ENCODE results near the gene MUC7.

Gene MUC7

GRCh38 chr4:70504733-70505132, 32.7 kb downstream of the MUC7 start:
- no peak for TF ChIP-seq EZH2 (IDR thresholded peaks at IDR 0.05; ENCODE audit: borderline replicate concordance, low read depth, low read length, severe bottlenecking)
- TF ChIP-seq CTCF (IDR thresholded peaks at IDR 0.05; ENCODE audit: borderline replicate concordance, extremely low read depth, low read length, poor library complexity, severe bottlenecking): no peak
- Histone ChIP-seq H3K79me2 (ENCODE audit: insufficient read depth, low read length) (no peaks in the 10 kb centered on the region), H3K4me1 (ENCODE audit: insufficient read depth, low read length) (no peaks in the 10 kb centered on the region), H3K27me3 (ENCODE audit: insufficient read depth, low read length, poor library complexity) (no peaks in the 10 kb centered on the region), H3K36me3 (ENCODE audit: insufficient read depth, low read length) (no peaks in the 10 kb centered on the region), H4K20me1 (ENCODE audit: insufficient read depth, low read length) (no peaks in the 10 kb centered on the region), H3K4me2 (ENCODE audit: insufficient read depth, low read length) (no peak overlapping the region), H3K4me3 (ENCODE audit: low read depth in 1 of 2, low read length in 2 of 2) (no peak overlapping the region), H3K27ac (ENCODE audit: low read length) (no peak overlapping the region), H3K9ac (ENCODE audit: low read depth, low read length) (no peak overlapping the region), H2AFZ (ENCODE audit: low read depth, low read length) (no peak overlapping the region), H3K9me3 (ENCODE audit: insufficient read depth, low read length, severe bottlenecking) (no peaks in the 10 kb centered on the region)
- ATAC-seq (ENCODE audit: insufficient read depth, low read depth): no peak
- DNase-seq: no peak

DNA sequence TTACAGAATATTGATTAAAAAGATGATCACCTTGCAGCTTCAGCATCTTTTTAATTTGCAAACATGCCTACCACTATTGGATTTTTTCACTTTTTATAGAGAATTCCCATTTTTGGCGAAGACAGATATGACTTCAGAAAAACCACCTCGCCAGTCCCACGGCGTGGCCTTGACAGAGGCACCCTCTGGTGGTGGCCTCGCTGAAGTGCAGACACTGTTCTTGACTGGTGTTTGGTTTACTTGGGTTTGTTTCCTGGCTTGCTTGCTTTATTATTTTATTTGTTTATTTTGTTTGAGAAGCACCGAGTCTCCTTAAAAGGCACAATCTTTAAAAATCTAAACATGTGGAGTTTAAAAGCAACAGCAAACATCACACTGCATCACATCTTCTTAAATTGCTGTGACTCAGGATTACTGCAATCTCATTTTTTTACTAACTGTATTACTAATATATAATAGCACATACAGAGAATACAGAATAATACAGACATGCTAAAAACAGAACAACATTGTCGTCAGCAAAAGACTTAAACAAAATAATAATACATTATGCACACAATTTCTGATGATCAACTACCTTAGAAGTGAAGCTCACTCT, 33.3 kb downstream of the MUC7 start:
- Histone ChIP-seq H3K4me1 (ENCODE audit: insufficient read depth, low read length) (no peaks in the 10 kb centered on the region), H3K36me3 (ENCODE audit: insufficient read depth, low read length) (no peaks in the 10 kb centered on the region), H3K27ac (ENCODE audit: low read length) (no peak overlapping the region), H3K27me3 (ENCODE audit: insufficient read depth, low read length, poor library complexity) (no peaks in the 10 kb centered on the region), H3K79me2 (ENCODE audit: insufficient read depth, low read length) (no peaks in the 10 kb centered on the region), H3K9me3 (ENCODE audit: insufficient read depth, low read length, severe bottlenecking) (no peaks in the 10 kb centered on the region), H3K9ac (ENCODE audit: low read depth, low read length) (no peak overlapping the region), H2AFZ (ENCODE audit: low read depth, low read length) (no peak overlapping the region), H4K20me1 (ENCODE audit: insufficient read depth, low read length) (no peaks in the 10 kb centered on the region), H3K4me3 (ENCODE audit: low read depth in 1 of 2, low read length in 2 of 2) (no peak overlapping the region), H3K4me2 (ENCODE audit: insufficient read depth, low read length) (no peak overlapping the region)
- no peak for TF ChIP-seq EZH2 (IDR thresholded peaks at IDR 0.05; ENCODE audit: borderline replicate concordance, low read depth, low read length, severe bottlenecking)
- peak; percentile 95 for TF ChIP-seq CTCF (IDR thresholded peaks at IDR 0.05; ENCODE audit: borderline replicate concordance, extremely low read depth, low read length, poor library complexity, severe bottlenecking)
- ATAC-seq (ENCODE audit: insufficient read depth, low read depth) (peak; percentile 88), DNase-seq (peak; percentile 60)

DNA sequence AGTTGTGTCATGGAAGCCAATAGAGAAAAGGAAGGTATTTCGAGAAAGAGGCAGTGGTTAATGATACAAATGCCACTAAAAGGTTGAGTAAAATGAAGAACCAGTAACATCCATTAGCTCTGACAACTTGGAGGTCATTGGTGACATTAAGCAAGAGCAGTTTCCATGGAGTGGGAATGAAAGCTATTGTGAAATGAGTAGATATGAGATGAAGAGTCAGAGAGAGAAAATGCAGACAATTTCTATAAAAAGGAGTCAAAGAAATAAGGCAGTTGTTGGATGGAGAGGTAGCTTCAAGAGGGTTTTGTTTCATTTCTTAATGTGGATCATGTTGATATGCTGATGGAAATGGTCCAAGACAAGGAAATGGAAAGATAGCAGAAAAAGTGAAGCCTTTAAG, 36.8 kb downstream of the MUC7 start:
- H3K9me3 ChIP-seq (ENCODE audit: insufficient read depth, low read length, severe bottlenecking): no peaks in the 10 kb centered on the region
- TF ChIP-seq CTCF (IDR thresholded peaks at IDR 0.05; ENCODE audit: borderline replicate concordance, extremely low read depth, low read length, poor library complexity, severe bottlenecking): no peak
- no peak for TF ChIP-seq EZH2 (IDR thresholded peaks at IDR 0.05; ENCODE audit: borderline replicate concordance, low read depth, low read length, severe bottlenecking)
- DNase-seq (no peak), ATAC-seq (ENCODE audit: insufficient read depth, low read depth) (no peak)
- no peak overlapping the region for H2AFZ ChIP-seq (ENCODE audit: low read depth, low read length)
- no peak overlapping the region for H3K4me3 ChIP-seq (ENCODE audit: low read depth in 1 of 2, low read length in 2 of 2)
- no peaks in the 10 kb centered on the region for H3K79me2 ChIP-seq (ENCODE audit: insufficient read depth, low read length)
- H3K27me3 ChIP-seq (ENCODE audit: insufficient read depth, low read length, poor library complexity): no peaks in the 10 kb centered on the region
- no peak overlapping the region for H3K4me2 ChIP-seq (ENCODE audit: insufficient read depth, low read length)
- no peaks in the 10 kb centered on the region for H3K36me3 ChIP-seq (ENCODE audit: insufficient read depth, low read length)
- no peak overlapping the region for H3K9ac ChIP-seq (ENCODE audit: low read depth, low read length)
- H3K27ac ChIP-seq (ENCODE audit: low read length): no peak overlapping the region
- H3K4me1 ChIP-seq (ENCODE audit: insufficient read depth, low read length): no peaks in the 10 kb centered on the region
- H4K20me1 ChIP-seq (ENCODE audit: insufficient read depth, low read length): no peaks in the 10 kb centered on the region

All from DND-41 (cell line).